Prostate gland (tissue), 2 donors: ENCODE results near the gene DNM3. TPM values are rescaled to one million over a fixed set of nuclear protein-coding genes. Genes with fewer than 3 reads are reported as not detected.

Source experiments
- DNase-seq: peaks from one replicate; pipeline ENCODE4 v3.0.0-alpha.2; 2019; ENCODE audit warnings: low spot score
- H3K27ac ChIP-seq, 2 donors: fragments of 200-600 bp; sonication (generic); 2 replicates each; pipeline ENCODE4 v1.5.1; 2017 to 2019
- H3K27me3 ChIP-seq: fragments of 200-600 bp; sonication (generic); replicated peaks from 2 replicates; pipeline ENCODE4 v1.5.1; 2019; ENCODE audit not compliant: insufficient read depth
- H3K36me3 ChIP-seq, 2 donors: fragments of 200-600 bp; sonication (generic); 1 replicate in 1 of 2; 2 replicates in 1 of 2; pipeline versions ENCODE4 v1.5.1 to v1.8.1; 2017 to 2019
- H3K4me1 ChIP-seq: fragments of 200-600 bp; sonication (generic); replicated peaks from 2 replicates; pipeline ENCODE4 v1.5.1; 2019
- H3K4me3 ChIP-seq, 2 donors: fragments of 200-600 bp; sonication (generic); 2 replicates each; pipeline ENCODE4 v1.5.1; 2017 to 2019
- H3K9me3 ChIP-seq: fragments of 200-600 bp; sonication (generic); 2 replicates; pipeline ENCODE4 v1.5.1; 2017
- POLR2A ChIP-seq: fragments of 450-650 bp; IDR thresholded peaks from one replicate; pipeline ENCODE4 v1.6.1; 2016; ENCODE audit warnings: antibody characterized with exemption, mild to moderate bottlenecking
- POLR2AphosphoS5 ChIP-seq: sonication (generic); formaldehyde crosslinking; IDR thresholded peaks from one replicate; pipeline ENCODE4 v1.6.1; 2017; ENCODE audit warnings: antibody characterized with exemption
- WGBS: methylation state at CpG from one replicate; pipeline ENCODE4 v1.1.5; 2018; 5-methylcytosine and 5-hydroxymethylcytosine counted together
- intact Hi-C: fragments of 100-400 bp; cut with DNase I; formaldehyde crosslinking; loops from one replicate; pipeline ENCODE4 v1.14.2; 2022
- total RNA-seq, 2 donors: library from RNA; depleted of rRNA; stranded (reverse); fragments of >200 nt; gene quantifications; one replicate each; pipeline ENCODE4 v1.1.0, GENCODE V29; 2016
- TF ChIP-seq, protein P1 (sequence below), 4 experiments: fragments of 200-600 bp in 2 of 4; fragments of 450-650 bp in 2 of 4; sonication (generic) in 2 of 4; IDR thresholded peaks; 1 replicate in 3 of 4; 2 replicates in 1 of 4; pipeline ENCODE4 v1.5.1; 2016 to 2019; ENCODE audit warnings: antibody characterized with exemption in 4 of 4, mild to moderate bottlenecking in 2 of 4, moderate library complexity in 2 of 4

Gene DNM3
- total RNA-seq, 2 donors from 2014 or later: 2.3 to 5.3 TPM

DNA sequence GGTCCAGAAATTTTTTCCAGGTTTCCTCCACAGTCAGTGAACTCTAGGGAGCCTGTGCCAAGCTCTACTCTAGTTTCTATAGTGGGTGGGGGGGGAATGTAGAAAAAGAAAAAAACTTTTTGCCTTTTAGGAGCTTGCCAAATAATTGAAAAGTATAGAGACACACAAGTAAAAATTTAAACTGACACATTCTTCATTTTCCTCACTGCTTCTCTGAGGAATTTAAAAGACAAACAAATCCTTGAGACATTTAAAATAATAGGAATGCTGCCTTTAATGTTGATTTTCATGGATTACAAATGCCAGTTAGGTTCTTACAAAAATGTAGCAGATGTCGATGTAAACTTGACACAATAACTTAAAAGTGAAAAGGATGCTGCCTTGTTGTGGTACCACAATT, 241.9 kb downstream of the DNM3 start:
- Histone ChIP-seq H3K36me3 (no peaks in the 10 kb centered on the region), H3K4me3 (no peak overlapping the region), H3K4me1 (no peaks in the 10 kb centered on the region), H3K27me3 (no peaks in the 10 kb centered on the region), H3K9me3 (no peaks in the 10 kb centered on the region), H3K27ac (no peak overlapping the region)
- intact Hi-C loops: no loop called here
- no peak for TF ChIP-seq POLR2AphosphoS5
- TF ChIP-seq, protein P1, sequence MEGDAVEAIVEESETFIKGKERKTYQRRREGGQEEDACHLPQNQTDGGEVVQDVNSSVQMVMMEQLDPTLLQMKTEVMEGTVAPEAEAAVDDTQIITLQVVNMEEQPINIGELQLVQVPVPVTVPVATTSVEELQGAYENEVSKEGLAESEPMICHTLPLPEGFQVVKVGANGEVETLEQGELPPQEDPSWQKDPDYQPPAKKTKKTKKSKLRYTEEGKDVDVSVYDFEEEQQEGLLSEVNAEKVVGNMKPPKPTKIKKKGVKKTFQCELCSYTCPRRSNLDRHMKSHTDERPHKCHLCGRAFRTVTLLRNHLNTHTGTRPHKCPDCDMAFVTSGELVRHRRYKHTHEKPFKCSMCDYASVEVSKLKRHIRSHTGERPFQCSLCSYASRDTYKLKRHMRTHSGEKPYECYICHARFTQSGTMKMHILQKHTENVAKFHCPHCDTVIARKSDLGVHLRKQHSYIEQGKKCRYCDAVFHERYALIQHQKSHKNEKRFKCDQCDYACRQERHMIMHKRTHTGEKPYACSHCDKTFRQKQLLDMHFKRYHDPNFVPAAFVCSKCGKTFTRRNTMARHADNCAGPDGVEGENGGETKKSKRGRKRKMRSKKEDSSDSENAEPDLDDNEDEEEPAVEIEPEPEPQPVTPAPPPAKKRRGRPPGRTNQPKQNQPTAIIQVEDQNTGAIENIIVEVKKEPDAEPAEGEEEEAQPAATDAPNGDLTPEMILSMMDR (IDR thresholded peaks at IDR 0.05): no peak
- no peak for TF ChIP-seq POLR2A
- 57% methylated on average over 1 of the region's 1 CpG for WGBS
- no peak for DNase-seq

DNA sequence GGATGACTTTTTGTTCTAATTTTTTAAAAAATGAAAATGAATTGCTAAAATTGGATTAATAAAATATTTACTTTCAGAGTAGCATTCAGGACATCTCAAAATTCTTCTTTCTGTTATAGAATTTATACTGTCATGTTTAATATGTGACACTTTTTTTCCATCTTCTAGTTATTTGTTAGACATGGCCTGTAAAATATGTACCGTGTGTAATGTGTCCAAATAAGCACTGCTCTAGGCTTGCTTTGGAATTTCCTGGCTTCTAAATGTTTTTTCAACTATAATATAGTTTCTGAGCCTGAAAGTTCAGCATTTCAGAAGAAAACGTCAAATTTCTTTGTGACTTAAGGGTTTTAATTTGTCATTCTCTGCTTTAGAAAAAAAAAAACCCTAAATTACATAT, 243.6 kb downstream of the DNM3 start:
- H3K4me3 ChIP-seq: no peak overlapping the region
- H3K9me3 ChIP-seq: no peaks in the 10 kb centered on the region
- H3K27ac ChIP-seq: no peak overlapping the region
- no peaks in the 10 kb centered on the region for H3K4me1 ChIP-seq
- H3K27me3 ChIP-seq: no peaks in the 10 kb centered on the region
- H3K36me3 ChIP-seq: no peaks in the 10 kb centered on the region
- intact Hi-C loops: no loop called here
- WGBS: 59% methylated on average over 2 of the region's 2 CpGs
- no peak for DNase-seq
- TF ChIP-seq, protein P1 (IDR thresholded peaks at IDR 0.05): no peak

DNA sequence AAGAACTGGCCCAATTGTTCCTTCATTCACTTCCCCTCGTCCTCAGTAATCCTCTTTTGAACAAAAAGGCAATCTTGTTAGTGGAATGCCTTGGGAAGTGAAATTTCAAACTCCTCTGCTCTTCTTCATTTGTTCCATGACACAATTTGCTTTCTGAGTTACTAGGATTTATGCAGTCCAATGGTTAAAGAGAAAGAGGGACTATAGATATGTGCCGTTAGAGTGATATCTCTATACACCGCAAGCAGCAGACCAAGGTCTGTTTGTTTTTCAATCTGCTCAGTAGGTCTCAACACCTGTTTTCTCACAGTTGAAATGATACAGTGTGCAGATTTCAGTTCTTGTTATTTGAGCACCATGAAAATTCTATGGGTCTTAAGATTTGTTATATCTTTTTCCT, 244.0 kb downstream of the DNM3 start:
- intact Hi-C loops: no loop called here
- no peaks in the 10 kb centered on the region for H3K36me3 ChIP-seq
- WGBS: 92% methylated on average over 3 of the region's 3 CpGs
- H3K4me3 ChIP-seq: no peak overlapping the region
- no peaks in the 10 kb centered on the region for H3K4me1 ChIP-seq
- TF ChIP-seq POLR2AphosphoS5 (no peak), POLR2A (no peak)
- TF ChIP-seq, protein P1 (IDR thresholded peaks at IDR 0.05): no peak
- no peaks in the 10 kb centered on the region for H3K9me3 ChIP-seq
- DNase-seq: no peak
- H3K27ac ChIP-seq: no peak overlapping the region
- H3K27me3 ChIP-seq: no peaks in the 10 kb centered on the region

DNA sequence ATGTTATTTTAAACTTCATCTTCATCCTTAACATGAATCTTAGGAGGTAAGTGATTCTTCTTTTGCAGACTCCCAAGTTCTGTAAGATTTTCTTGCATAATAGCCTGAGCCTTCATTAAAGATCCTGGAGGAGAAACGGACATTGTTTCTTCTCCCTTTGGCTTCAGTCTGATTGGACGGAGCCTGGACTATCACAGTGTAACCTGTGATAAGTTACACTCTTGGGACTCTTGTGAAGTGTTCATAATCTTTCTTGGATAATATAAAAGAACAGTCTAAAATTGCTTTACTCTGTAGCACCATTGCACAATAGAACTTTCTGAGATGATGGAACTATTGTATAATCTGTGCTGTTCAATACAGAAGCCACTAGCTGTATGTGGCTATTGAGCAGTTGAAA, 244.8 kb downstream of the DNM3 start:
- TF ChIP-seq, protein P1 (IDR thresholded peaks at IDR 0.05): no peak
- TF ChIP-seq POLR2A: no peak
- no peak for TF ChIP-seq POLR2AphosphoS5
- Histone ChIP-seq H3K27me3 (no peaks in the 10 kb centered on the region), H3K4me1 (no peaks in the 10 kb centered on the region), H3K4me3 (no peak overlapping the region), H3K9me3 (no peaks in the 10 kb centered on the region), H3K27ac (no peak overlapping the region), H3K36me3 (no peaks in the 10 kb centered on the region)
- intact Hi-C loops: no loop called here
- DNase-seq: no peak
- WGBS: 91% methylated on average over 2 of the region's 2 CpGs

DNA sequence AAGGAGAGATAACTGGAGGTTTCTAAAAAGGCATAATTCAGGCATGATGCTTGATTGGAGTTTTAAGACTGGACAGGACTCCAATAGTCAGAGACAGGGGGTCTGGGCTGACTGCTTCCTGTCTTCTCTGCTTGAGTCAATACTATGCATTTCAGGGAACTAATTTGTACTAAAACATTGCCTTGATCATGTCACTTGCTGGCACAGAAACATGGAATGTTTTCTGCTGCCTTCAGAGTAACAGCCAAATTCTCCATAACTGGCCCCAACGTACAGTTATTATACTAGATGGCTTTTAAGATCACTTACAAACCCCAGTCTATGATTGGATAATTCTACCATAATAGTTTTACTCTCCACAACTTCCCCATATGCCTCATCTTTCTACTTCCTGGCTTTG, 247.0 kb downstream of the DNM3 start:
- Histone ChIP-seq H3K9me3 (no peaks in the 10 kb centered on the region), H3K4me3 (no peak overlapping the region), H3K27ac (no peak overlapping the region), H3K27me3 (no peaks in the 10 kb centered on the region), H3K36me3 (peaks cover 0 to 2% of the 10 kb centered on the region in 2 donors), H3K4me1 (no peaks in the 10 kb centered on the region)
- WGBS: 60% methylated on average over 1 of the region's 1 CpG
- no peak for TF ChIP-seq POLR2A
- TF ChIP-seq, protein P1 (IDR thresholded peaks at IDR 0.05): no peak
- TF ChIP-seq POLR2AphosphoS5: no peak
- intact Hi-C loops: no loop called here
- DNase-seq: no peak
